Heart left ventricle (tissue), 16 donors: ENCODE data around the gene LHX2. TPM values are rescaled to one million over a fixed set of nuclear protein-coding genes. Genes with fewer than 3 reads are reported as not detected.

Source experiments
- ATAC-seq, 4 donors: fragments of 200-7000 bp; cut with Tn5 transposase; one replicate each; pipeline ENCODE4 v1.9.1; 2020 to 2022; ENCODE audit warnings: moderate library complexity in 4 of 4, mild to moderate bottlenecking in 3 of 4, moderate number of reproducible peaks in 1 of 4
- DNase-seq, 5 donors: peaks; one replicate each; pipeline ENCODE4 v3.0.0-alpha.2; 2020
- H3K27ac ChIP-seq, 12 donors: fragments of 200-600 bp; sonication (generic) in 4 of 12; one replicate each; pipeline versions ENCODE4 v1.5.0 to v1.8.0; 2016 to 2022; ENCODE audit warnings: mild to moderate bottlenecking in 2 of 12
- H3K27me3 ChIP-seq, 9 donors: fragments of 200-600 bp; sonication (generic) in 2 of 9; one replicate each; pipeline versions ENCODE4 v1.5.1 to v1.8.0; 2016 to 2022; ENCODE audit warnings: mild to moderate bottlenecking in 3 of 9
- H3K36me3 ChIP-seq, 9 donors: fragments of 200-600 bp; sonication (generic) in 2 of 9; one replicate each; pipeline versions ENCODE4 v1.5.0 to v1.8.0; 2018 to 2022; ENCODE audit warnings: mild to moderate bottlenecking in 2 of 9
- H3K4me1 ChIP-seq, 12 donors: fragments of 200-600 bp; sonication (generic) in 4 of 12; one replicate each; pipeline versions ENCODE4 v1.5.0 to v1.8.0; 2016 to 2022; ENCODE audit warnings: mild to moderate bottlenecking in 3 of 12
- H3K4me3 ChIP-seq, 12 donors: fragments of 200-600 bp; sonication (generic) in 4 of 12; one replicate each; pipeline versions ENCODE4 v1.5.0 to v1.8.0; 2017 to 2022; ENCODE audit warnings: mild to moderate bottlenecking in 9 of 12, moderate library complexity in 4 of 12
- H3K9me3 ChIP-seq, 12 donors: fragments of 200-600 bp; sonication (generic) in 4 of 12; one replicate each; pipeline versions ENCODE4 v1.5.0 to v1.8.0; 2016 to 2022; ENCODE audit warnings: mild to moderate bottlenecking in 1 of 12
- POLR2A ChIP-seq, 2 donors: fragments of 450-650 bp; IDR thresholded peaks; one replicate each; pipeline ENCODE4 v1.6.1; 2017; ENCODE audit warnings: antibody characterized with exemption in 2 of 2, mild to moderate bottlenecking in 2 of 2, moderate library complexity in 2 of 2
- WGBS, 4 donors: extraction: QIAGEN DNeasy Blood & Tissue Kit in 2 of 4; methylation state at CpG; one replicate each; pipeline versions ENCODE4 v1.1.5 to v1.1.7; 2013 to 2018; 5-methylcytosine and 5-hydroxymethylcytosine counted together
- intact Hi-C, 10 donors: fragments of 100-400 bp; cut with DNase I; formaldehyde crosslinking; loops; one replicate each; pipeline versions ENCODE4 v1.11.1 to v1.14.2; 2022
- polyA plus RNA-seq, 2 donors: library from polyadenylated mRNA; stranded (reverse); fragments of 200-250 nt; gene quantifications; one replicate each; pipeline ENCODE4 v1.2.3, GENCODE V29; 2013
- total RNA-seq, 9 donors: library from RNA; depleted of rRNA in 2 of 9; stranded (reverse); fragments of >200 nt in 2 of 9; fragmentation: NEBNext Ultra II Directional in 3 of 9; extraction: Animal tissue kit (Norgen Biotek cat#: 25700) in 3 of 9; gene quantifications; one replicate each; pipeline versions ENCODE4 v1.1.0 to v1.2.4, GENCODE V29; 2016 to 2023
- TF ChIP-seq, protein P1 (sequence below), 12 donors: fragments of 200-600 bp; sonication (generic) in 4 of 12; IDR thresholded peaks; one replicate each; pipeline versions ENCODE4 v1.5.0 to v1.8.0; 2018 to 2022; ENCODE audit warnings: antibody characterized with exemption in 12 of 12, mild to moderate bottlenecking in 5 of 12
- donor health status: ischemic (EF 13 %, LVEDD 7.1; RV severe dilation, severe dysfunction).
- donor health status: healthy with polysubstance abuse.
- donor health status: DM: no; HTN: yes; CAD: no.
- donor health status: DM: no; HTN: no; CAD: no.
- donor health status: ischemic (EF 25% LVEDD 6.9; RV normal size, moderate dysfunction).
- donor health status: ischemic (EF 25% LVEDD 5.7; RV mildly dilated, moderate dysfunction).
- donor health status: healthy.
- donor health status: DM: yes; HTN: yes; CAD: no.
- donor health status: ischemic (EF 35%, LVEDD 5.7; RV mildly dilated, moderate dysfunction).
- donor health status: nonischemic (EF 11% LVEDD 7.7; RV severe dilation, severe dysfunction).
- donor health status: DM: yes; HTN: yes; CAD: no.
- donor health status: PGD.
- donor health status: ischemic (EF 29% LVEDD 5.4; RV normal size, mild dysfunction).
- donor health status: nonischemic (EF 23%, LVEDD 6.1; RV moderate dilation, normal function).

LHX2 gene
- total and polyA plus RNA-seq, 11 donors: 0.10 to 1.3 (median 0.28) TPM; not detected in 5

DNA sequence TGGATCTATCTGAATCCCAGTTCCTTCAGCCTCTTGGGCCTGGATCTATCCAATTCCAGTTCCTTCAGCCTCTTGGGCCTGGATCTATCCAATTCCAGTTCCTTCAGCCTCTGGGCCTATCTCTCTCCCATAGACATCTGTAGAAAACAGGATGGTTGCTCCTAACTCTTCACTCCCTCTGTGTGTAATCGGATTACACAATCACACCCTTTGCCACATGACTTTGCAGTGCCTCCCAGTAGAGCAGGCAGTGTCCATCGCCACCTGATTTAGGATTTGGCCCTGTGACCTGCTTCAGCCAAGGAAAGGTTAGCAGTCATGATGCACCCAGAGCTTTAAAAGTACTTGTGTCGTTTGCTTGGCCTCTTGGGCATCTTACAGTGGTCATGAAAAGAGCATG is 56.7 kb downstream of the LHX2 start:
- Histone ChIP-seq H3K4me3 (no peak overlapping the region), H3K36me3 (no peaks in the 10 kb centered on the region), H3K9me3 (no peaks in the 10 kb centered on the region), H3K4me1 (no peaks in the 10 kb centered on the region), H3K27me3 (peaks cover 0 to 16% (median 0%) of the 10 kb centered on the region in 9 donors), H3K27ac (no peak overlapping the region)
- ATAC-seq (no peak), DNase-seq (no peak)
- intact Hi-C loops: no loop called here
- 87 to 93% (median 91%) methylated on average over 3 of the region's 3 CpGs for WGBS, 4 donors
- TF ChIP-seq, protein P1, sequence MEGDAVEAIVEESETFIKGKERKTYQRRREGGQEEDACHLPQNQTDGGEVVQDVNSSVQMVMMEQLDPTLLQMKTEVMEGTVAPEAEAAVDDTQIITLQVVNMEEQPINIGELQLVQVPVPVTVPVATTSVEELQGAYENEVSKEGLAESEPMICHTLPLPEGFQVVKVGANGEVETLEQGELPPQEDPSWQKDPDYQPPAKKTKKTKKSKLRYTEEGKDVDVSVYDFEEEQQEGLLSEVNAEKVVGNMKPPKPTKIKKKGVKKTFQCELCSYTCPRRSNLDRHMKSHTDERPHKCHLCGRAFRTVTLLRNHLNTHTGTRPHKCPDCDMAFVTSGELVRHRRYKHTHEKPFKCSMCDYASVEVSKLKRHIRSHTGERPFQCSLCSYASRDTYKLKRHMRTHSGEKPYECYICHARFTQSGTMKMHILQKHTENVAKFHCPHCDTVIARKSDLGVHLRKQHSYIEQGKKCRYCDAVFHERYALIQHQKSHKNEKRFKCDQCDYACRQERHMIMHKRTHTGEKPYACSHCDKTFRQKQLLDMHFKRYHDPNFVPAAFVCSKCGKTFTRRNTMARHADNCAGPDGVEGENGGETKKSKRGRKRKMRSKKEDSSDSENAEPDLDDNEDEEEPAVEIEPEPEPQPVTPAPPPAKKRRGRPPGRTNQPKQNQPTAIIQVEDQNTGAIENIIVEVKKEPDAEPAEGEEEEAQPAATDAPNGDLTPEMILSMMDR (IDR thresholded peaks at IDR 0.05): no peak

GRCh38 chr9:124074746-124075145 is 63.2 kb downstream of the LHX2 start:
- ATAC-seq (no peak), DNase-seq (no peak)
- Histone ChIP-seq H3K4me1 (no peaks in the 10 kb centered on the region), H3K27ac (no peak overlapping the region), H3K27me3 (peaks cover 0 to 23% (median 0%) of the 10 kb centered on the region in 9 donors), H3K4me3 (no peak overlapping the region), H3K9me3 (peaks cover 0 to 3% (median 0%) of the 10 kb centered on the region in 12 donors), H3K36me3 (no peaks in the 10 kb centered on the region)
- TF ChIP-seq POLR2A (IDR thresholded peaks at IDR 0.05): no peak
- TF ChIP-seq, protein P1 (IDR thresholded peaks at IDR 0.05): no peak
- WGBS, 4 donors: 57 to 93% (median 62%) methylated on average over 1 of the region's 1 CpG
- intact Hi-C loops: no loop called here

DNA sequence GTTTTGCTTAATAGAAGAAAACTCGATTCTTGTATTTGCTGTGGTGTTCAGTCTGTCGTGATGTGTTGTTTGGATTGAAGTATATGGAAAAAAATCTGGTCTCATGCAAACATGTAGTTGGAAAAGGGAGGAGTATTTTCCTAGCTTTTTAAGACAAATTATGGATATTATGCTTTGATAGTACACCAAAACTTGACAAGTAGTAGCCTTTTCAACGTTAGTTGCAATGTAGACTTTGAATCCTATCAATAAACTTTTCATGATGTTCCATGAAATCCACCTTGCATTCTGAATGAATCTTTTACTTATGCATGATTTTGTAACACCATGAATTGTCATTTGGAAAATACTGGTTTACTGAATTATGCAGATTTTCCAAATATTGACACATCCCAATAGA is 64.2 kb downstream of the LHX2 start:
- no peak for DNase-seq
- WGBS, 4 donors: 88 to 89% (median 88%) methylated on average over 3 of the region's 3 CpGs
- Histone ChIP-seq H3K27ac (no peak overlapping the region), H3K27me3 (peaks cover 0 to 17% (median 0%) of the 10 kb centered on the region in 9 donors), H3K4me3 (no peak overlapping the region), H3K4me1 (no peaks in the 10 kb centered on the region), H3K9me3 (peaks cover 0 to 3% (median 0%) of the 10 kb centered on the region in 12 donors), H3K36me3 (no peaks in the 10 kb centered on the region)
- no peak for ATAC-seq
- TF ChIP-seq POLR2A (IDR thresholded peaks at IDR 0.05): no peak
- TF ChIP-seq, protein P1 (IDR thresholded peaks at IDR 0.05): no peak
- intact Hi-C loops: no loop called here

GRCh38 chr9:124077915-124078572 is 66.5 kb downstream of the LHX2 start:
- Histone ChIP-seq H3K4me3 (no peak overlapping the region), H3K36me3 (no peaks in the 10 kb centered on the region), H3K27ac (peak overlapping the region in 2 of 12 donors; percentile 13 to 49), H3K4me1 (no peaks in the 10 kb centered on the region), H3K27me3 (peaks cover 0 to 8% (median 0%) of the 10 kb centered on the region in 9 donors), H3K9me3 (peaks cover 0 to 3% (median 0%) of the 10 kb centered on the region in 12 donors)
- 66 to 80% (median 75%) methylated on average over 3 of the region's 3 CpGs for WGBS, 4 donors
- DNase-seq (peak in 1 of 5 donors; percentile 55), ATAC-seq (peak in 3 of 4 donors; percentile 66 to 84 (median 66))
- intact Hi-C loops: no loop called here
- TF ChIP-seq, protein P1 (IDR thresholded peaks at IDR 0.05): no peak
- TF ChIP-seq POLR2A (IDR thresholded peaks at IDR 0.05): no peak
